Stomach (tissue), 4 donors: ENCODE measurements around the gene SNX19.

Experiments
- EP300 ChIP-seq: sonication (generic); formaldehyde crosslinking; IDR thresholded peaks from one replicate; pipeline ENCODE4 v1.6.1; 2017; ENCODE audit warnings: antibody characterized with exemption
- POLR2A ChIP-seq, 4 donors: fragments of 450-650 bp; IDR thresholded peaks; one replicate each; pipeline ENCODE4 v1.6.1; 2016; ENCODE audit warnings: antibody characterized with exemption in 4 of 4, control low read depth in 2 of 4, mild to moderate bottlenecking in 1 of 4, moderate library complexity in 1 of 4
- POLR2AphosphoS5 ChIP-seq, 3 donors: sonication (generic); formaldehyde crosslinking; IDR thresholded peaks; one replicate each; pipeline ENCODE4 v1.6.1; 2016; ENCODE audit warnings: antibody characterized with exemption in 3 of 3
- TF ChIP-seq, protein P1 (sequence below), 7 experiments: fragments of 450-650 bp in 4 of 7; fragments of 200-600 bp in 3 of 7; sonication (generic) in 3 of 7; IDR thresholded peaks; one replicate each; pipeline ENCODE4 v1.5.1; 2016 to 2019; ENCODE audit warnings: antibody characterized with exemption in 7 of 7, control low read depth in 2 of 7, mild to moderate bottlenecking in 1 of 7

DNA sequence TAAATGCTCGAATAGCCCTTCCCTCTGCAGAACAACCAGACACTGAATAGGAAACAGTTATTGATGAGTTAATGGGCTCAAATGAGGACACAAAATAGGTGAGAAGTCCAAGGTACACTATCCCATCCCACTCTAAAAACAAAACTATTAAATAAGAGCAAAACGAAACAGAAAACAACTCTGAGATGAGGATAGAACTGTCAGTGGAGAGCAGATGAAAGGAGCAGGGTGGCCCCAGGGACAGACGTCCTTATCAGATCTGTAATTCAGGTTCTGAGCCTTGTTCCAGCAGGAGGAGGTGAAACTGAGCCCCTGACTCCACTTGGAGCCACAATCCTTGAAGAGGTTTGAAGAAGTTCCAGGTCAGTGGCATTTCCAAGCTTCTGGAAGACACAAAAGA, 8.5 kb upstream of the SNX19 start:
- TF ChIP-seq, protein P1, sequence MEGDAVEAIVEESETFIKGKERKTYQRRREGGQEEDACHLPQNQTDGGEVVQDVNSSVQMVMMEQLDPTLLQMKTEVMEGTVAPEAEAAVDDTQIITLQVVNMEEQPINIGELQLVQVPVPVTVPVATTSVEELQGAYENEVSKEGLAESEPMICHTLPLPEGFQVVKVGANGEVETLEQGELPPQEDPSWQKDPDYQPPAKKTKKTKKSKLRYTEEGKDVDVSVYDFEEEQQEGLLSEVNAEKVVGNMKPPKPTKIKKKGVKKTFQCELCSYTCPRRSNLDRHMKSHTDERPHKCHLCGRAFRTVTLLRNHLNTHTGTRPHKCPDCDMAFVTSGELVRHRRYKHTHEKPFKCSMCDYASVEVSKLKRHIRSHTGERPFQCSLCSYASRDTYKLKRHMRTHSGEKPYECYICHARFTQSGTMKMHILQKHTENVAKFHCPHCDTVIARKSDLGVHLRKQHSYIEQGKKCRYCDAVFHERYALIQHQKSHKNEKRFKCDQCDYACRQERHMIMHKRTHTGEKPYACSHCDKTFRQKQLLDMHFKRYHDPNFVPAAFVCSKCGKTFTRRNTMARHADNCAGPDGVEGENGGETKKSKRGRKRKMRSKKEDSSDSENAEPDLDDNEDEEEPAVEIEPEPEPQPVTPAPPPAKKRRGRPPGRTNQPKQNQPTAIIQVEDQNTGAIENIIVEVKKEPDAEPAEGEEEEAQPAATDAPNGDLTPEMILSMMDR (IDR thresholded peaks at IDR 0.05) = no peak
- TF ChIP-seq POLR2A (IDR thresholded peaks at IDR 0.05) = no peak
- TF ChIP-seq POLR2AphosphoS5 (IDR thresholded peaks at IDR 0.05) = no peak
- TF ChIP-seq EP300 = no peak
